HG03442 (cell line): ENCODE results near the gene SRI.

Source experiments
- ATAC-seq: cut with Tn5 transposase; IDR thresholded peaks from one replicate; pipeline ENCODE4 v1.9.1; 2021; ENCODE audit warnings: mild to moderate bottlenecking, moderate library complexity; ENCODE audit not compliant: unreplicated experiment

Gene SRI

DNA sequence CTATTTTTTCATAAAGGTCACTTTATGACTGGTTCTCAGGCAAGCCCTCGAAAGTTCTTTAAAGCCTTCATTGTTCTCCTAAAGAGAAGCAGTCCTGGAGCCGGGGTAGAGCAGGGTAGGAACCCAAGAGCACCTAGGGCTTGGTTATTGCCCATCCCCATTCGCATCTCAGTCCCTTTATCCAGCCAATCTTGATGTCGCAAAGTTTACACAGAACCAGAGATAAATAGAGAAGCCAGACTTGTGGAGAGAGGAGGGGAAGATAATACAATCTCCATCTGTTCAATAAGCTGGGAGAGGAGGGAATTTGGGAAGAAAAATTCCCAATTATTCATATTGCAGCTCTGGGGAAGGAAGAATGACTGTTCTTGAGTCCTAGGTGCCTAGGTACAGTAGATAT is 6.4 kb upstream of the SRI start:
- no peak for ATAC-seq

DNA sequence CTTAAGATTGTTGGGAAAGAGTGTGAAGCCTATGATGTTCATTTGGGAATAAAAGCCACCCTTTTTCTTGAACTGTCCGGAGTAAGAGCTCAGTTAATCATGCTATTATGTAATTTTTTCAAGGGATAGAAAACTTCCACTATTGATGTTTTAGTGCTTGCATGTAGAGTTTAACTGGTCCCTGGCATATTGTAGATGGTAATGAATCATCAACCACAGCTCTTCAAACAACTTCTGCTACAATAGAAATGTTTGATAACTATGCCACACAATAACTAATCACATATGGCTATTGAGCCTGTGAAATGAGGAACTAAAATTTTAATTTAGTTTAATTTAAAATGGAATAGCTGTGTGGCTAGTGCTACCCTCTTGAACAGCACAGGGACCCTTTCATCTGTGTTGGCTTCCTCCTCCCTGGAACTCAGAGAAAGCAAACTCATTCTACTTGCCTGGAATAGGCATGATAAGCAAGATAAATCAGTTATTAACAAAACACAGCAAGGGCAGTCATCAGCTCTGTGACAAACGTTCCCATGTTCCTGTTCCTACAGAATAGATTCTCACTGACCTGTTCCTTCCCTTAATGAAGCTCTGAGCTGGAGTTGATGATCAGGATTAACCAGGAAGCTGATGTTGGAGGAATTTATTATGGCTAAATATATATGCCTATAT is 4.9 kb upstream of the SRI start:
- ATAC-seq = no peak

DNA sequence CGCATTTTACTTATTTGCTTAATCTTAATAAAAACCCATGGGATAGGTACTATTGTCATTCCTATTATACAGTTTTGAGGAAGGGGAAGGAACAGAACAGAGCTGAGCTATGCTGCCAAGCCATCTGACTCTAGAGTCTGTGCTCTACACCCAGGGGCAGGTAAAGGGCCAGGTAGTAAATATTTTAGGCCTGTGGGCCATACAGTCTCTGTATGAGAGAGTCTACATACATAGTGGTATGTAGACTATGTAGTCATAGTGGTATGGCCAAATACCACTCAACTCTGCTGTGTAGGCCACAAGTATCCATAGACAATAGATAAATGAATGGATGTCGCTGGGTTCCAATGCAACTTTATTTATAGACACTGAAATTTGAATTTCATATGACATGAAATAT is 3.4 kb upstream of the SRI start:
- no peak for ATAC-seq

DNA sequence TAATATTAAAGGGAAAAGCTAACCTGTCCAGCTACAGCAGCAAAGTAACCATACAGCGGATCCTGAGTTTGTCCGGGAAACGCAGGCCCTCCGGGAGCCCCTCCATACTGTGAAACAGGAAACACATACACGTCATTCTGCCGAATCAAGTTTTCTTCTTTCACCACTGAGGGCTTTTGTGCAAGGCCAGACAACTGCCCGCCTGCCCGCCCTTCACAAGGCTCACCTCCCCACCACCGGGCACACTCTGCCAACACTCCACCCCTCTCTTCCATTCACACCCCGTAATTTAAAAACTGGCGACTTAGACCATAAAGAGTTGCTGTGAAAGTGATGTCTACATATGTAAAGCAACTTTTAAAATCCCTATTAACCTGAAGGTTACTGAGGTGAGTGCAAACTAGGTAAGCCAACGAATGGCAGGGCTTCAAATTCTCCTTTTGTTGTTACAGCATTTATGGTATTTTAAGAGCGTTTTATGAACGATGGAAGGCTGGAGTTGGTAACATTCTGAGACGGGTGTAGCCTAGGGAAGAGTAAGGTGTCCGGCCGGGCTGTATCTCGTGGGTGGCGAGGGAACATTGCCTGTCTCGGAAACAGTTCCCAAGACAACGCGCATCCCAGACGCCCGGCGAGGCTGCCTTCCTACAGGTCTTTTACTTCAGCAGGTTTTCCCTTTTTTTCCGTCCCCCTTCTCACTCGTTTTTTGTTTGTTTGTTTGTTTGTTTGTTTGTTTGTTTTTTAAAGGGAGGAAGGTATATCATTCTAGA is 817 bp downstream of the SRI start:
- peak; percentile 22 for ATAC-seq

DNA sequence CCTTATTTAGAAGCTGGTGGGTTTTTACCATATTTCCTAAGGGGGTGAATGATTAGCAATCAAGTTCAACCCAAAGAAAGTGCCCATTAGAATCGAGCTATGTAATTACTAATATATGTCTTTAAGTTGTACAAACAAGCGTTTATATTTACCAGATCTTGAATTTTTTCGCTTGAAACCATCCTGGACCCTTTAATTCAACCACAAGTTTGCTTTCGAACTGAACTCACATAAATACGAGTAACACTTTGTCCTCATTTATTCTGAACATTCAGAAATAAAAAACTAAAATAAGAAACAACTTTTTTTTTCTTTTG is 1.5 kb downstream of the SRI start:
- no peak for ATAC-seq

DNA sequence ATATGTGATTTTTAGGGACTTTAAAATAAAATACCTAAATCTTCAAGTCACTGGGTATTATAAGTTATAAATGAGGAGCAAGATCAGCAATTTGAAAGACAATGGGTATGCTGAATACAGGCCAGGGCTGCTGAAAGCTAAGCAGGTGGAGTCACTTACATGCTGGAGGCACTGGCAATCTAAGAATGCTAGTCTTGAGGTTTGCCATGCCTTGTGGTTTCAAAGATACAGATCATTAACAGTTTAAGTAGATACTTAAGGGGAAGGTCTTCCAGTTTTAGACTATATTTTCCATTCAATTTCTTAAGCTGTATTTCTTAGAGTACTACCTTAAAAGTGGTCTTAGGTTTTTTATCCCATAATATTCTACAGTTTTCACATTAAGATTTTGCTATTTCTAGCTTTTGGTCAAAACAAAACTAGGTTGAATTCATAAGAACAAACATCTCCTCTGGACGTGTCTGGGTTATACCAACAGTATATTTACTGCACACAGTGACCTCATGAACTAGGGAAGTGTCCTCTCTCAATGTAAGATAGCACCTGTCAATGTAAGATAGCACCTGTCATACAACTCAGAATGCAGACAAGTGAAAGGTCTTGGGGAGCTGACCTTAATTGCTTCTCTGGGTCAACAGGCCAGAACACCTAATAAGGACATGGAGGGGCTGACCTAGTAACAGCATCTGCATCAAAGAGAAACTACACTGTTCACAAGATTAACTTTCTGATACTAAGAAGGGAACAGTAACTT is 2.0 kb downstream of the SRI start:
- peak; percentile 72 for ATAC-seq

DNA sequence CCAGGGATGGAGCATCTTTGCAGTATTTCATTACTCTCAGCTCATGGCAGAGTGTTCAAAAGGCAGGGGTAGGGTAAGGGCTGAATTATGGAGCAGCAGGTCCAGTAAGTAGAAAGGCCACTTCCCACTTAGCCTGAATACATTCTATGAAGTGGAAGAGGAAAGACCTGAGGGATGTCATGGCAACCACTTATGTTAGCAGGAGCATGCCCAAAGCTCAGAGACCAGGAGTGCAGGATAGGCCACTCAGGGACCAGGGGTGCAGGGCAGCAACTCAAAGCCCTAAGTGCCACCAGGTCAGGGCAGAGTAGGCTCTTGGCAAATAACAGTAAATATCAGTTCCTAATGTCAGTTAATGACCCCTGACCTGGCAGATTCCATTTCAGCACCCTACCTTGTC is 3.6 kb downstream of the SRI start:
- ATAC-seq = no peak

DNA sequence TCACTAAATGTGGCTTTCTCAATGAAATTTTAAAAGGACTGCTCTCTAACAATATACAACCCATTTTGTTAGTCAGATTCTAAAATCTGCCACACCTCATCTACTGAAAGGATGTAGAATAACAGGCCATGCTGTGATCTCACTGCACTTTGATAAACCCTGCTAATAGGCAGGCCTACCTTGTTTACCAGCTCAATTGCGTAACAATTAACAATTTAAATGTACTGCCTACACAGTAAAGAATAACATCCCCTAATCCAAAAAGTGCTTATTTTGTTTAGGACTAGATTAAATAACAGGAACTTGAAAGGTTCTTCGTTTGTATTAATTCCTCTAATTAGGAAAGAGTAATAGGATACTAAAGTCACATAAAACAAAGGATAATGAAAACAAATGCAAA is 4.5 kb downstream of the SRI start:
- no peak for ATAC-seq

DNA sequence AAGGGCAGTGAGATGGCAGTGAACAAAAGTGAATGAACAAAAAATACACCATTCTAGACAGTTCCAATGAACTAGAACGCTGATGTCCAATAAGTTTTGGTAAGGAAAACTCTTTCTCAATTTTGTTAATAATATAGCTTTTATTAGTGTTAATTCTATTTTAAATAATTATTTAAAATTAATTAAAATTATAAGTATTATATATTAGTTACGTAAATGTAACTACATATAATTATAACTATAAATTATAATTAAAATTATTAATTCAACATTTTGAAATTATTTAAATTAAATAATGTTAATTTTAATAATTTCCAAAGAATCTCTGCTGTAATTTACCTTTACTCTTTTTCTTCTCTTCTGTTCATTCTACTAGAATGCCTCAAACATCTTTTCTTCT is 5.4 kb downstream of the SRI start:
- no peak for ATAC-seq

DNA sequence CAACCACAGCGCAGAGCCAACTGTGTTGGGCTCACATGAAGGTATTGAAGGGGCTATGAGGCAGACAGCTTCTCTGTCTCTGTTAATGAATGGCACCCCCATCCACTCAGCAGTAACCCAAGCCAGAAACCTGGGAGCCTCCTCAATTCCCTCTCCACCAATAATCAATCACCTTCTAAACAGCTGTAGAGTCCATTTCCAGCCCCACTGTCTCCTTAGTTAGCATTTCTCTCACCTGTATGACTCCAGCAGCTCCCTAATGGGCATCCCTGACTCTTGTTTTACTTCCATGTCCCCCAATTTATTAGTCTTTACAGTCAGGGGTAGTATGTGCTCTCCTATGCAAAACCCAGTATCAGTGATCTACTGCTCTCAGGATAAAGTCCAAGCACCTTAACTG is 6.9 kb downstream of the SRI start:
- ATAC-seq = no peak

DNA sequence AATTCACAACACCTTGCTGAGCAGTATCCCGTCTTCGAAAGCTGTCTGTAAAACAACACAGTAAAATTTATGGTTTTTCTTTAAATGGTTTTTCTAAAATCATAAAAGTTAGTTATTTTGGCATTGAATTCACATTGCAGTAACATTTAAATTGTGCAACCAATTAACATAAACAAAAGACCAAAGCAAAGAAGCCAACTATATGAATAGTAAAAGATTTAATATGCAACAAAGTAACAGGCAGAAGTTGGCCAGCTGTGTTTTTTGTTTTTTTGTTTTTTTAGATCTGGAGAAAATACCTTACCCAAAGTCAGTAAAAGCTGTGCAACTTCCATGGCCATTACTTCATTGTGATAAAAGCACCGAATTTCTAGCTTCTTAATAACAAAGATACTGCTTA is 11.3 kb downstream of the SRI start:
- ATAC-seq = no peak

DNA sequence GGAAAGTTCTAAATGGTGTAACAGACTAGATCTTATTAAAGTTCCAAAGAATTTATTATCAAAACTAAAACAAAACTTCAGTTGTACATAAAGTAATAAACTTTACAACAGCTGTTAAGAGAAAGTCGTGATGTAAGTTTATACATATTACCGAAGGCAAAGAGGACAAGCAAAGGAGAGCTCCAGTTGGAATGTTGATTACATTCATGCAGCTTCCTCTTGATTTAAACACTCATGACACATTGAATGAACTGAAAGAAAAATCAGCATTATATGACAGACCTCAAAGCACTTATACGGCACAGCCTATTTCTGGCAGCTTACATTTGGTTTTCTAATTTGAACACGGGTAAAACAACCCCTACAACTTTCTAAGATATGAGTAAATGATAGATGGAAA is 13.6 kb downstream of the SRI start:
- ATAC-seq = no peak

DNA sequence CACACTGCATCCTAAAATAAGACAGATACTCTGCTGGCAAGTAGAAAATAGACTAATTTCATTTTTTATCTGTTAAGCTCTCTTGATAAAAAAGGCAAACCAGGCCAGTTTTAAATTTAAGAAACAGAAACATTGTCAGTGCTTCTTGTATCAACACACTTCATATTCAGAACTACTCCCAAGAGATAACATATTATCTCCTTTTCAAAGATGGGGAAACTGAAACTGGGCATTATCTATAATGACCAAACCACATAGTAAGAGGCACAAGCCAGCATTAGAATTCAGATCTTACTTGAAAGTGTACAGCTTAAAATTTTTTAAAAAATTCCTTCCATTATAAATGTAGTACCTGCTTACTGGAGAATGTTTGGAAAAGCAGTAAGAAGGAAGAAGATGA is 14.7 kb downstream of the SRI start:
- ATAC-seq = no peak

DNA sequence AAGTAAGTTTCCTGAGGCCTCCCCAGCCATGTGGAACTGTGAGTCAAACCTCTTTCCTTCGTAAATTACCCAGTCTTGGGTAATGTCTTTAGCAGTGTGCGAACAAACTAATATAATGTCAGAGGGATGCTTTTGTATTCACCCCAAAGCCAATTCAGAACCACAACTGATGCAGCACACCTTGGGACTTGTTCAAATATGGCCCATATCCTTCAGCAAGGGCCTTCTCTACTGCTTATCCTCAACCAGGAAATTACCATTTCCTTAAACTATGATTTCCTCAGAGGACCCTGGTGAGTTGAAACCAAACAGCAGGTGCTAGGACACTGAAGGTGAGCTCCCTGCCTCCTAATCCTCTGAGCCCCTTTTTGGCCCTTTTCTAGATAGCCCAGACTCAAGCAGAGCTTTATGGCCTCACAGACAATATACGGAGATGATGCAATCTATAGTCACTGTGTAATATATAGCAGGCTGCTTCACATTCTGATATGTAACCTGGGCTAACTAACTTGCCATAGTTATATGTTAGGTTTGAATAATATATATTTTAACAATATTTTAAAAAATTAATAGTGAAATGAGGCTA is 15.2 kb downstream of the SRI start:
- no peak for ATAC-seq

DNA sequence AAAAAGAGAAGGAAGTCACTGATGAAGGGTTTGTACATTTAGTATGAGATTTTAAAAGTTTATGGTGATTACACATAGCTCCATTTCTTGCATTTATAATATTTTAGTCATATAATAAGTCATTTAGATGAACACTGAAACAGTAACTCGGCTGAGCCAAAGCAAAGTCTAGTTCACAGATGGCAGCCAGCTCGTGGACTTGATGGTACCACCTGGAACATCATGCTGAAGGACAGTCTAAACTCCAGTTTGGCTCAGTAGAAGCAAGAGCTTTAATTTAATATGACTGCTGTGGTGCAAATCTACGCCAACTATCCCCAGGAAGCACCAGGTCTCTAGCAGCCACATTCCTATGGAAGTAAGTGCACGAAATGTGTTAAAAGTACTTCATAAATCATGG is 16.4 kb downstream of the SRI start:
- ATAC-seq = no peak

DNA sequence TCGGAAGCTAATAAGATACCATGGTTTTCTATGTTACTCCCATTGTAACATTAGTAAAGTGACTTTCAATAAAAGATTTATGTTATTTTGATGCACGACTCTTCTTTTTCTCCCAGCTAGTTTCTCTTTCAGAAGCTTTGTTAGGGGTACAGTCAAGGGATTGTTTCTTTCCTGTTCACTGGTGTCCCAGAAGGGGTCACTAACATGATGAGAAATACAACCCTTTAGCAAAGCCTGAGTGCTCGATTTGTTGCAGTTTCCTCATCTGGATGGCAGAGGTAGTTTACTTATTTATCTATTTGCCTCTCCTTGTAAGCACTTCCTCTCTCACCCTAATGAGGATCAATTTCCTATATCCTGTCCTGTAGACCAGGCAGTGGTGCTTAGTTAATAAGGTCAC is 17.0 kb downstream of the SRI start:
- no peak for ATAC-seq

DNA sequence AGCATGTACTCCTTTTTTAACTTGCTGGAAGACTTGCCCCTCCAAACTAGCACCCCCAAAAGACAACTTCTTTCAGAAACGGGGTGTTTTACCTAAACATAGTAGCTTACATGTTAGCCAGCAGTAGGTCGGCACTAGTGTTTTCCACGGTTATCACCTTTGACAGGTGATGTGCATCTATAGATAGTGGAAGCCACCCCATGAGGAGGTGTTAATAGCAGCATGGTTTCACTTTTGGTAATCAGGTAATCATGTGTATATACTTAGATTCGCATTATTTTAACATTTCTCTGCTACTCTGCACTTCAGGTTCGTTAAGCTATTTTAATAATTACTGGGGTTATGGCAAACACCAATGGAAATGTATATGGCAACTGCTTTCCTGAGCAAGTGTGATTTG is 17.6 kb downstream of the SRI start:
- no peak for ATAC-seq

DNA sequence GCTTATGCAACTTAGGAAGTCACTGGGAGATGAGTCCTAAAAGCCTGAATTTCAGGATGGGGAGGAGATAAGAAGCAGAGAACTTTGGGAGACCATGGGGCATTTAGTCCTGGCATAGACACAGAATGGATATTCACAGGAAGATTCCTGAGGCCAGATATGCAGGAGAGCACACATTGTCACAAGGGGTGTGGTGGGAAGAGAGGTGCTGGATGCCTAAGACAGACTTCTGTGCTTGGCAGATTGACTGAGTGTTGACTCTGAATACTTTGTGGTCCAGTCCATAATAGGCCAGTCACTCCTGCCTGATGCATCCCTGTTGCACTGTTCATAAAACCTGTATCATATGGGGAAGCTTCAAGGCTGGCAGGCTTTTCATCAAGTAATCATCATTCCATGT is 18.5 kb downstream of the SRI start:
- no peak for ATAC-seq

DNA sequence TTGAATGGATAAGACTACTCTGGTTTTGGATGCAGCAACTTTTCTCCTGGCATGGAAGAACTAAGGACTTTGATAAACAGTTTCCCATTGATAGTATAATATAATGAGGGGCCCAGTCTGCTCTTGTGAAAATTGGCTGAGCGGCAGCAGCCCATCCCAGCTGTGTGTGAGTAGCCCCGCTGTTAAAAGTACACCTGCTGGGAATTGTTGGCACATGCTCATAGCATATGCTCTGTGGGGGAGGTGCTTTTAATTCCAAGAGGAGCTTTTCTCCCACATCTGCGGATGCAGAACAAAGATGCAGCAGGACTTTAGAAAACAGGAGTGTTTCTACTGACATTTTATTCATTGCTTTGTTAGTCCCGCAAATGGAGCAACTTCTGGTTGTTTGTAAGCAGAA is 19.0 kb downstream of the SRI start:
- ATAC-seq = no peak

DNA sequence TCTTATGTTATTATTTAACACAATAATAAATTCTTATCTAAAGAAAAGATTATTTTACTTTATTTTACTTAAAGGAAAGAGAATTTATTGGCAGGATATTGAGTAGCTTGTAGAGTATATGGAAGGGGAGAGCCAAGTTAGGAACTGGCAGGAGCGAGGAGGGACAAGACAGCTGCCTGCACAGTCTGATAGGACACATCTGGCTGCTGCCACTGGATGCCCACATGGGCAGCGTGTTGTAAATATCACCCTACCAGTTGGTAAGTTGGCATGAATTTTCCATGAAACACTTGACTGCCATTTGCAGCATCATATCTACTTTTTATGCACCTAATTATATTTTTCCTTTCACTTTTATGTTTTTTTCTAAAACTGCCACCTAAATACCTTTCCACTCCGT is 19.6 kb downstream of the SRI start:
- ATAC-seq = no peak

DNA sequence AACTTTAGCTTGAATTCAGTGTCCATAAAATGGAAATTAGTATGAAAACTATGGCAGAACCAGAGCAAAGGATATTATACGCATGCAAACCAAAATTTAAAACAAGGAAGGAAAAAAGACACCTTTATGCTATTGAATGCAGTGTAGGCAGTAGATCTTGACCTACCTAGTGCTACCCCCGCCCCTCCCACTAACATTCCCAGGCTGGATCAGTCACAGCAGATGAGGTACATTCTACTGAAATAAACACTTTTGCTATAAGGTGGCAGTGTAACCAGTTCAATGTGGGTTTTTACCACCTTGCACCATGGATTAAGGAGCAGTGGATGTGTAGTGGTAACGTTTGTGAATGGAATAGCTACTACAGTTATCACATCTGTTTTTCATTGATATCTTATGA is 27.9 kb downstream of the SRI start:
- no peak for ATAC-seq

DNA sequence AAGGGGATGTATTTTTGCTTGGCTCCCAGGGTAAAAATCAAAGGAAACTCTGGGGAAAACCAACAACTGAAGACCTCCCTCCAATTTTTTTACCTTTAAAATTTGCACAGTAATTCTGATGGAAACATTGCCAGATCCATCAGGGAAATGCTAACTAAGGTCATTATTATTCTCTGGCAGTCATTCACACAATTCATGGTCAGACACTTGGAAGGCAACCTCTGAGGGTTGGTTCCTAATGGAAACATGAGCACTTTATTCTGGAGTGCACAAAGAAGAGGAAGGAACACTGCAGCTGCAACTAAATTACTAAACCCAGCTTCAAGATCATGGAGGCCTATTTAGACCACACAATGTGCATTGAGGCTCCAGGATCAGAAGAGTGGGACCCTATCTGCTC is 34.2 kb downstream of the SRI start:
- ATAC-seq = no peak
